ENCODE data around the gene SYNPO.

Gene SYNPO

DNA sequence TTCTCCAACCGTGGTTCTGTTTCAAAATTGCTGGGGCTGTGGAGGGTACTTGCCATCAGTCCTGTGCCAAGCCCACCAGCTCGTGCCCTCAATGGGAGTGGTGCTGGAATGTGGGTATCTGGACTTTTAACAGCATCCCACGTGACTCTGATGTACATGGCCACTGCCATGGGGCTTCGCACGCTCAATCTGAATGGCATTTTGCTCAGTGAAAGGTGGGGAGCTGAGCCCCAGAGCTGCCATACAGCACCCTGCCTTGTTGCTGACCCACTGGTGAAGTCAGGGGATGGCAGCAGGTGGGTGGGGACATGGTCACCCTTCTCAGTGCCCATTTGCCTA lies 16.6 kb upstream of the SYNPO start:
- H3K4me3 ChIP-seq (ENCODE audit: low read depth, low read length), result peak overlapping the region; percentile 5; the same call in 1 of the 2 replicates
- no peak for TF ChIP-seq CTCF (IDR thresholded peaks at IDR 0.05; ENCODE audit: low read depth, low read length, missing control alignments)
- DNase-seq (ENCODE audit: low read depth), result no peak

GRCh38 chr5:150624334-150625163 lies 15.9 kb upstream of the SYNPO start:
- no peak for DNase-seq (ENCODE audit: low read depth)
- no peak for TF ChIP-seq CTCF (IDR thresholded peaks at IDR 0.05; ENCODE audit: low read depth, low read length, missing control alignments)

GRCh38 chr5:150625164-150625535 lies 15.3 kb upstream of the SYNPO start:
- peak overlapping the region; percentile 63 for H3K4me3 ChIP-seq (ENCODE audit: low read depth, low read length)
- TF ChIP-seq CTCF (IDR thresholded peaks at IDR 0.05; ENCODE audit: low read depth, low read length, missing control alignments), result no peak
- DNase-seq (ENCODE audit: low read depth), result no peak

More at GRCh38 chr5:150624334-150625163, 15.9 kb upstream of the SYNPO start:
- H3K4me3 ChIP-seq (ENCODE audit: low read depth, low read length), result peak overlapping the region; percentile 63

DNA sequence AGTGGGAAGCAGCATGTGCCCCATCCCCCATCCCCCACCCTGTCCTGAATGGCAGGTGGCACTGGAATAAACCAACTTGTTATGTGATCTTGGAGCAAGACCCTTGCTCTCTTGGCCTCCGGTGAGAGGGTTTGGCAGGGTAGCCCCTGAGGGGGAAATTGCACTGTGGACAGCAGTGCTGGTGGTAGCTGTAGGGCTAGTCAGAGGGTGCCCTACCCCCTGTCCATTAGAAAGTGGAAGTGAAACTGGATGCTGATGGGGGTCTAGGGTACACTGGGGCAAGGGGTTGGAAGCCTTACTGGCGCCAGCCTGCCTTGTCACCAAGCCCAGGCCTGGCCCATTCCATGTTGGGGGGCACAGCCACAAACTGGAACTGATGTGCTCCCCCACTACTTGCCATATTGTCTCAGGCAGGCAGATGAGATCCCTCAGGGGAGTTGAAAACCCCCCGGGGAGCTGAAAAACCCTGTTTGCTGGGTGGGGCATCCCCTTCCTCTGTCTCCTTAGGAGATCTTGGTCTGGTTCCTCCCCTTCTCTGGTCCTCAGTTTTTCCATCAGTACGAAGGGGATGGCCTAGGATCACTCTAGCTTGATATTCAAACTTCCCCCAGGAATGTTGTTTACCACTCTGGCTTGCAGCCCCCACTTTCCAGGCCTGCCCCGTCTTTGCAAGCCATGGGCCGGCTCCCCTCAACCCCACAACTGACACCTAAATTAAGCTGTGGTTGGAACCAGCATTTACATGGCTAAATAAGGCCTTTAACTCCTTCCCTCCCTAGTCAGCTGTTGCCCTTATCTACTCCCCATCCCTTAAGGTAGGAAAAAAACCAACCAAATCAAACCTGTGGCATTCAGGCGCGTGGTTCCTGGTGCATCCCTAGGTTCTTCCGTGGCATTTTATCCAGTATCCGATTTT lies 14.4 kb upstream of the SYNPO start:
- H3K4me3 ChIP-seq (ENCODE audit: low read depth, low read length), result peak overlapping the region; percentile 63
- no peak for DNase-seq (ENCODE audit: low read depth)
- TF ChIP-seq CTCF (IDR thresholded peaks at IDR 0.05; ENCODE audit: low read depth, low read length, missing control alignments), result no peak

- no peak overlapping the region for H3K4me3 ChIP-seq (ENCODE audit: low read depth, low read length)
- no peak for DNase-seq (ENCODE audit: low read depth)
- TF ChIP-seq CTCF (IDR thresholded peaks at IDR 0.05; ENCODE audit: low read depth, low read length, missing control alignments), result no peak
These were observed 13.6 kb upstream of the SYNPO start for GRCh38 chr5:150626853-150627276.

DNA sequence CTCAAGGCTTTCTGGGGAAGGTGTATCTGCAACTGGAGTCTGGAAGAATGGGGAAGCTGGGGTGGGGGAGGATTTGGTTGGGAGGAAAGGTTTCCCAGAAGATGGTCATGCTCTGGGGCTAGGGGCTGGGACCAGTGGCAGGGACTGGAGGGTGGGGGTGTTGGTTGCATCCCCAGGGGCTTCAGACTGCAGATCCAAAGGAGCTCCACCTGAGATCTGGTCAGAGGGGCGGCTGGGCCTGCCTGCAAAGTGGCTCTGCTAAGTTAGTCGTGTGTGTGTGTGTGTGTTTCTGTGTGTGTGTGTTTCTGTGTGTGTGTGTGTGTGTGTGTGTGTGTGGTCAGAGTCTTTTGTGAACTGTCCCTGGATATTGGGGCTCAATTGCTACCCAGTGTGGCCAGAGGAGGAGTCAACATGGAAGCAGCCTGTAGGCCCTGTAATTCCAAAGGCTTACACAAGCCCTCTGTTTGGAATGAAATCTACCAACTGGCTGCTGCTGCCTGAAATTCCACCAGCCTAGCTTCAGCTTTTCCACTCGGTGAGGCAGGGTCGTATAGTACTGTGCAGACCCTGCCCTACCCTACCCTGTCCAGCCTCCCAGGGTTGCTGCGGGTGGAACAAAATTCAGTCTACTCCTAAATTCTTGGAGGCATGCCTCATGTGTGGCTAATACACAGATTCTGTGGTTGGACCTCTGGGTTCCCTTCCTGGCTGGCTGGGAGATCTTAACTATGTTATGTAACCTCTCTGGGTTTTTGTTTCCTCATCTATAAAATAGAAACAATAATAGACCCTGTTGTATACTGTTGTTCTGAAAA lies 12.5 kb upstream of the SYNPO start:
- no peak for TF ChIP-seq CTCF (IDR thresholded peaks at IDR 0.05; ENCODE audit: low read depth, low read length, missing control alignments)
- no peak for DNase-seq (ENCODE audit: low read depth)

More for the DNA sequence above, 12.5 kb upstream of the SYNPO start:
- no peak overlapping the region for H3K4me3 ChIP-seq (ENCODE audit: low read depth, low read length)

Data from GM12864 (cell line).